Trophoblast cell (in vitro differentiated cells and primary cell): Measurements from ENCODE around the gene TTC39C.

Experiments
- DNase-seq, 2 donors: peaks; one replicate each; pipeline ENCODE4 v3.0.0-alpha.2; 2016
- H2AFZ ChIP-seq: 2 replicates; pipeline ENCODE4 v1.6.1; 2013; ENCODE audit warnings: low read length, moderate library complexity, mild to moderate bottlenecking; ENCODE audit not compliant: insufficient read depth, poor library complexity
- H2AK5ac ChIP-seq: 2 replicates; pipeline ENCODE4 v1.6.1; 2013; ENCODE audit warnings: mild to moderate bottlenecking, low read length
- H2BK120ac ChIP-seq: 2 replicates; pipeline ENCODE4 v1.6.1; 2013; ENCODE audit warnings: low read length, mild to moderate bottlenecking, moderate library complexity; ENCODE audit not compliant: insufficient read depth, poor library complexity
- H2BK12ac ChIP-seq: 2 replicates; pipeline ENCODE4 v1.6.1; 2013; ENCODE audit warnings: mild to moderate bottlenecking, low read length, moderate library complexity
- H2BK5ac ChIP-seq: 2 replicates; pipeline ENCODE4 v1.6.1; 2013; ENCODE audit warnings: low read length, low read depth, moderate library complexity, mild to moderate bottlenecking; ENCODE audit not compliant: poor library complexity
- H3K14ac ChIP-seq: 2 replicates; pipeline ENCODE4 v1.6.1; 2013; ENCODE audit warnings: mild to moderate bottlenecking, low read length
- H3K18ac ChIP-seq: 2 replicates; pipeline ENCODE4 v1.6.1; 2013; ENCODE audit warnings: mild to moderate bottlenecking, low read length
- H3K23ac ChIP-seq: 2 replicates; pipeline ENCODE4 v1.6.1; 2013; ENCODE audit warnings: low read length
- H3K27ac ChIP-seq: 2 replicates; pipeline ENCODE4 v1.5.1; 2013; ENCODE audit warnings: low read depth, mild to moderate bottlenecking, inconsistent platforms, low read length, moderate library complexity
- H3K27me3 ChIP-seq: 2 replicates; pipeline ENCODE4 v1.6.1; 2013; ENCODE audit warnings: inconsistent platforms, mild to moderate bottlenecking, low read length, moderate library complexity; ENCODE audit not compliant: insufficient read depth
- H3K36me3 ChIP-seq, 2 experiments: 1 replicate in 1 of 2; 2 replicates in 1 of 2; pipeline ENCODE4 v1.6.1; 2013; ENCODE audit warnings: low read length in 2 of 2, mild to moderate bottlenecking in 2 of 2, moderate library complexity in 1 of 2; ENCODE audit not compliant: insufficient read depth in 2 of 2, control insufficient read depth in 1 of 2
- H3K4ac ChIP-seq: 2 replicates; pipeline ENCODE4 v1.6.1; 2013; ENCODE audit warnings: low read depth, mild to moderate bottlenecking, low read length, moderate library complexity
- H3K4me1 ChIP-seq, 2 experiments: 1 replicate in 1 of 2; 2 replicates in 1 of 2; pipeline ENCODE4 v1.6.1; 2013; ENCODE audit warnings: low read length in 2 of 2, mild to moderate bottlenecking in 2 of 2, moderate library complexity in 1 of 2; ENCODE audit not compliant: insufficient read depth in 2 of 2, control insufficient read depth in 1 of 2
- H3K4me2 ChIP-seq: 2 replicates; pipeline ENCODE4 v1.6.1; 2013; ENCODE audit warnings: inconsistent platforms, mild to moderate bottlenecking, low read length, moderate library complexity
- H3K4me3 ChIP-seq: 2 replicates; pipeline ENCODE4 v1.5.1; 2013; ENCODE audit warnings: mild to moderate bottlenecking, low read depth, low read length, inconsistent platforms
- H3K79me1 ChIP-seq: one replicate; pipeline ENCODE4 v1.6.1; 2013; ENCODE audit warnings: low read length
- H3K79me2 ChIP-seq: 2 replicates; pipeline ENCODE4 v1.6.1; 2013; ENCODE audit warnings: low read length, mild to moderate bottlenecking; ENCODE audit not compliant: control insufficient read depth, insufficient read depth, poor library complexity
- H3K9ac ChIP-seq: 2 replicates; pipeline ENCODE4 v1.6.1; 2013; ENCODE audit warnings: mild to moderate bottlenecking, low read length
- H3K9me3 ChIP-seq: 2 replicates; pipeline ENCODE4 v1.6.1; 2013; ENCODE audit warnings: low read depth, mild to moderate bottlenecking, control low read depth, inconsistent platforms, low read length; ENCODE audit not compliant: insufficient read depth
- H4K12ac ChIP-seq: 2 replicates; pipeline ENCODE4 v1.6.1; 2013; ENCODE audit warnings: low read depth, mild to moderate bottlenecking, low read length, moderate library complexity
- H4K8ac ChIP-seq: 2 replicates; pipeline ENCODE4 v1.6.1; 2013; ENCODE audit warnings: low read depth, mild to moderate bottlenecking, low read length, moderate library complexity
- H4K91ac ChIP-seq: one replicate; pipeline ENCODE4 v1.6.1; 2013; ENCODE audit warnings: low read depth, mild to moderate bottlenecking, low read length, moderate library complexity
- WGBS: extraction: QIAGEN DNeasy Blood & Tissue Kit; methylation state at CpG from one replicate; pipeline ENCODE4 v1.1.7; 2013; ENCODE audit warnings: missing lambda C conversion rate; ENCODE audit not compliant: insufficient read length, insufficient coverage; ENCODE audit errors: extremely low coverage; 5-methylcytosine and 5-hydroxymethylcytosine counted together

Gene TTC39C

DNA sequence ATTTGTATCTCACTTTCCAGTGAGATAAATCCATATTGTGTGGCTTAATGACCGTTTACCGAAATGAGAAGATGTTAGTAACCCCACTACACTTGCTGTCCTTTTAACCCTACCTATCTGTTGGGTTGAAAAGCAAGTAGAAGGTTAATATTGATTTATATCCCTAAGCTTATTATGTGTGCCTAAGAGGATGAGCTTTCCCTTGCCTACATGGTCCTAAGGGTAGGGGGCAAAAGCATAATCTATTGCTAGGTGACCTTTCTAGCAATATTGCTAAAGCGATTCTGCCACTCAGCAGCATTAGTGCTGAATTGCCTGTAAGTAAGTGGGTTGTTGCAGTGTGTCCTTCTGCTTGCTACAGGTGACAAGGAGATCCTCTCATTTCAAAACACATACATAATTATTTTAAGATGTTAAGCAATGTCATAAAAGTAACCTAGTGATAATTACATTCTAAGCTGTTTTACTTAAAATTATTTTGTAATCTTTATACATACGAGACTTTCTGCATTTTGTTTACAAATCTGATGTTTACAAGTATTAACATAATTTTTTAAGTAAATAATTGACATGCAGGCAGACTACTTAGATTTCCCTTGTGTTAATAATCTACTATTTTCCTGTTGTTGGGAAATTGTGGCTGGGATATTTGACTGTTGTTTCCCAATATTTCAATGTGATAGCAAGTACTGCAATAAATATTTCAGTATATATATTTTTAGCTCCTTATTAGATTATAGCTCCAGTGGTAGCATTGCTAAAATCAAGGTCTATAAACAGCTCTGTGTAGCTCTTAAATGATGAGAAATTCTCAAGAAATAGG, 75.2 kb downstream of the TTC39C start:
- DNase-seq, result no peak
- Histone ChIP-seq H2BK5ac (no peak overlapping the region), H3K9me3 (no peaks in the 10 kb centered on the region), H3K79me2 (no peaks in the 10 kb centered on the region), H3K27ac (no peak overlapping the region), H3K14ac (no peak overlapping the region), H2AFZ (no peak overlapping the region), H2BK120ac (no peak overlapping the region), H3K9ac (no peak overlapping the region), H3K4ac (no peak overlapping the region), H2BK12ac (no peak overlapping the region), H4K8ac (no peak overlapping the region), H3K23ac (no peak overlapping the region), H3K4me1 (no peaks in the 10 kb centered on the region), H3K27me3 (no peaks in the 10 kb centered on the region), H3K4me2 (no peak overlapping the region), H3K79me1 (no peaks in the 10 kb centered on the region), H4K12ac (no peak overlapping the region), H3K18ac (no peak overlapping the region), H3K36me3 (no peaks in the 10 kb centered on the region), H3K4me3 (no peak overlapping the region), H2AK5ac (no peak overlapping the region), H4K91ac (no peak overlapping the region)
- no CpG with 5 or more reads among the region's 4 CpGs for WGBS

GRCh38 chr18:24090876-24091275, 76.3 kb downstream of the TTC39C start:
- Histone ChIP-seq H3K4ac (no peak overlapping the region), H3K27ac (no peak overlapping the region), H3K27me3 (no peaks in the 10 kb centered on the region), H3K23ac (no peak overlapping the region), H2AFZ (no peak overlapping the region), H3K14ac (no peak overlapping the region), H3K9me3 (no peaks in the 10 kb centered on the region), H4K8ac (no peak overlapping the region), H2AK5ac (no peak overlapping the region), H2BK12ac (no peak overlapping the region), H3K36me3 (no peaks in the 10 kb centered on the region), H2BK5ac (no peak overlapping the region), H3K4me3 (no peak overlapping the region), H3K4me2 (no peak overlapping the region), H3K4me1 (no peaks in the 10 kb centered on the region), H3K79me1 (no peaks in the 10 kb centered on the region), H3K18ac (no peak overlapping the region), H3K79me2 (no peaks in the 10 kb centered on the region), H4K12ac (no peak overlapping the region), H4K91ac (no peak overlapping the region), H2BK120ac (no peak overlapping the region), H3K9ac (no peak overlapping the region)
- no peak for DNase-seq
- WGBS, result no CpG with 5 or more reads among the region's 13 CpGs

- Histone ChIP-seq H3K4me1 (no peaks in the 10 kb centered on the region), H3K14ac (no peak overlapping the region), H3K4me2 (no peak overlapping the region), H3K23ac (no peak overlapping the region), H2AFZ (no peak overlapping the region), H2AK5ac (no peak overlapping the region), H2BK5ac (no peak overlapping the region), H3K36me3 (no peaks in the 10 kb centered on the region), H3K79me1 (no peaks in the 10 kb centered on the region), H3K79me2 (no peaks in the 10 kb centered on the region), H3K27me3 (no peaks in the 10 kb centered on the region), H2BK120ac (no peak overlapping the region), H3K9me3 (no peaks in the 10 kb centered on the region), H4K12ac (no peak overlapping the region), H3K27ac (no peak overlapping the region), H2BK12ac (no peak overlapping the region), H4K91ac (no peak overlapping the region), H3K4me3 (no peak overlapping the region), H3K4ac (no peak overlapping the region), H3K18ac (no peak overlapping the region), H3K9ac (no peak overlapping the region), H4K8ac (no peak overlapping the region)
- no peak for DNase-seq
Observed at GRCh38 chr18:24094561-24094960, 80.0 kb downstream of the TTC39C start.

GRCh38 chr18:24095976-24096375, 81.4 kb downstream of the TTC39C start:
- Histone ChIP-seq H2AK5ac (no peak overlapping the region), H3K4me3 (no peak overlapping the region)

More at GRCh38 chr18:24095976-24096375, 81.4 kb downstream of the TTC39C start:
- Histone ChIP-seq H4K91ac (no peak overlapping the region), H4K12ac (no peak overlapping the region), H3K18ac (no peak overlapping the region), H2AFZ (no peak overlapping the region), H3K14ac (no peak overlapping the region), H3K27ac (no peak overlapping the region), H3K23ac (no peak overlapping the region), H3K27me3 (no peaks in the 10 kb centered on the region), H3K4me1 (no peaks in the 10 kb centered on the region), H3K9ac (no peak overlapping the region), H2BK5ac (no peak overlapping the region), H3K4me2 (no peak overlapping the region), H4K8ac (no peak overlapping the region), H3K79me1 (no peaks in the 10 kb centered on the region), H3K36me3 (no peaks in the 10 kb centered on the region), H3K79me2 (no peaks in the 10 kb centered on the region), H2BK120ac (no peak overlapping the region), H2BK12ac (no peak overlapping the region), H3K9me3 (peaks cover 2% of the 10 kb centered on the region), H3K4ac (no peak overlapping the region)
- peak; percentile 37 to 77 for DNase-seq
- no CpG with 5 or more reads among the region's 1 CpG for WGBS
